GM20000 (cell line): ENCODE measurements around the gene PRTN3.
A peak's percentile ranks its signal among the peaks of the same experiment; 100 is the strongest.

Experiments
- DNase-seq: peaks from one replicate; pipeline ENCODE4 v3.0.0; 2012; ENCODE audit warnings: low spot score
- TF ChIP-seq, protein P1 (sequence below): IDR thresholded peaks from 2 replicates; pipeline ENCODE4 v1.5.1; 2012; ENCODE audit warnings: mild to moderate bottlenecking, control low read depth; ENCODE audit errors: extremely low read depth, missing control alignments

The PRTN3 gene

DNA sequence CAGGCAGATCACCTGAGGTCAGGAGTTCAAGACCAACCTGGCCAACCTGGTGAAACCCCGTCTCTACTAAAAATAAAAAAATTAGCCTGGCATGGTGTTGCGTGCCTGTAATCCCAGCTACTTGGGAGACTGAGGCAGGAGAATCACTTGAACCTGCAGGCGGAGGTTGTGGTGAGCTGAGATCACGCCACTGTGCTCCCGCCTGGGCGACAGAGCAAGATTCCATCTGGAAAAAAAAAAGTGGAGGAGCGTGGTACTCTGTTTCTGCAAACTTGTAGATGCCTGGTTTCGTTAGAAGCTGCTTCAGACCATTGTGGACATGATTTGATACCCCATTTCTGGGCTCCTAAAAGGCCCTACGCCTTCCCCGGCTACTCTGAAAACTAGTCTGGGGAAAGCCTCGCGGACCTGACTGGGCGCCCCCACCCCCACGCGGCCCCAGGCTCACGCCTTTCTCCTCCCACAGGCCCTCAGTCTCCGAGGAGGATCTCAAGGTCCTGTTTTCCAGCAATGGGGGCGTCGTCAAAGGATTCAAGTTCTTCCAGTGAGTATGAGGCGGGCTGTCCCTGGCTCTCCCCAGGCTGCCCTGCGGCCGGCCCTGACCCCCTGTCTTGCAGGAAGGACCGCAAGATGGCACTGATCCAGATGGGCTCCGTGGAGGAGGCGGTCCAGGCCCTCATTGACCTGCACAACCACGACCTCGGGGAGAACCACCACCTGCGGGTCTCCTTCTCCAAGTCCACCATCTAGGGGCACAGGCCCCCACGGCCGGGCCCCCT is 30.5 kb upstream of the PRTN3 start:
- TF ChIP-seq, protein P1, sequence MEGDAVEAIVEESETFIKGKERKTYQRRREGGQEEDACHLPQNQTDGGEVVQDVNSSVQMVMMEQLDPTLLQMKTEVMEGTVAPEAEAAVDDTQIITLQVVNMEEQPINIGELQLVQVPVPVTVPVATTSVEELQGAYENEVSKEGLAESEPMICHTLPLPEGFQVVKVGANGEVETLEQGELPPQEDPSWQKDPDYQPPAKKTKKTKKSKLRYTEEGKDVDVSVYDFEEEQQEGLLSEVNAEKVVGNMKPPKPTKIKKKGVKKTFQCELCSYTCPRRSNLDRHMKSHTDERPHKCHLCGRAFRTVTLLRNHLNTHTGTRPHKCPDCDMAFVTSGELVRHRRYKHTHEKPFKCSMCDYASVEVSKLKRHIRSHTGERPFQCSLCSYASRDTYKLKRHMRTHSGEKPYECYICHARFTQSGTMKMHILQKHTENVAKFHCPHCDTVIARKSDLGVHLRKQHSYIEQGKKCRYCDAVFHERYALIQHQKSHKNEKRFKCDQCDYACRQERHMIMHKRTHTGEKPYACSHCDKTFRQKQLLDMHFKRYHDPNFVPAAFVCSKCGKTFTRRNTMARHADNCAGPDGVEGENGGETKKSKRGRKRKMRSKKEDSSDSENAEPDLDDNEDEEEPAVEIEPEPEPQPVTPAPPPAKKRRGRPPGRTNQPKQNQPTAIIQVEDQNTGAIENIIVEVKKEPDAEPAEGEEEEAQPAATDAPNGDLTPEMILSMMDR: no peak
- DNase-seq: peak; percentile 27

DNA sequence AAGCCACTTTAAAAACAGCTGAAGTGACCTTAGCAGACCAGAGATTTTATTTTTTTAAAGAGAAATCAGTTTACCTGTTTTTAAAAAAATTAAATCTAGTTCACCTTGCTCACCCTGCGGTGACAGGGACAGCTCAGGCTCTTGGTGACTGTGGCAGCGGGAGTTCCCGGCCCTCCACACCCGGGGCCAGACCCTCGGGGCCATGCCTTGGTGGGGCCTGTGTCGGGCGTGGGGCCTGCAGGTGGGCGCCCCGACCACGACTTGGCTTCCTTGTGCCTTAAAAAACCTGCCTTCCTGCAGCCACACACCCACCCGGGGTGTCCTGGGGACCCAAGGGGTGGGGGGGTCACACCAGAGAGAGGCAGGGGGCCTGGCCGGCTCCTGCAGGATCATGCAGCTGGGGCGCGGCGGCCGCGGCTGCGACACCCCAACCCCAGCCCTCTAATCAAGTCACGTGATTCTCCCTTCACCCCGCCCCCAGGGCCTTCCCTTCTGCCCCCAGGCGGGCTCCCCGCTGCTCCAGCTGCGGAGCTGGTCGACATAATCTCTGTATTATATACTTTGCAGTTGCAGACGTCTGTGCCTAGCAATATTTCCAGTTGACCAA is 29.8 kb upstream of the PRTN3 start:
- DNase-seq: peak; percentile 27
- TF ChIP-seq, protein P1: no peak

DNA sequence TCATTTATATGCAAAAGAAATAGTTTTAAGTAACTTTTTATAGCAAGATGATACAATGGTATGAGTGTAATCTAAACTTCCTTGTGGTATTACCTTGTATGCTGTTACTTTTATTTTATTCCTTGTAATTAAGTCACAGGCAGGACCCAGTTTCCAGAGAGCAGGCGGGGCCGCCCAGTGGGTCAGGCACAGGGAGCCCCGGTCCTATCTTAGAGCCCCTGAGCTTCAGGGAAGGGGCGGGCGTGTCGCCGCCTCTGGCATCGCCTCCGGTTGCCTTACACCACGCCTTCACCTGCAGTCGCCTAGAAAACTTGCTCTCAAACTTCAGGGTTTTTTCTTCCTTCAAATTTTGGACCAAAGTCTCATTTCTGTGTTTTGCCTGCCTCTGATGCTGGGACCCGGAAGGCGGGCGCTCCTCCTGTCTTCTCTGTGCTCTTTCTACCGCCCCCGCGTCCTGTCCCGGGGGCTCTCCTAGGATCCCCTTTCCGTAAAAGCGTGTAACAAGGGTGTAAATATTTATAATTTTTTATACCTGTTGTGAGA is 29.2 kb upstream of the PRTN3 start:
- DNase-seq: peak; percentile 34
- TF ChIP-seq, protein P1: no peak

DNA sequence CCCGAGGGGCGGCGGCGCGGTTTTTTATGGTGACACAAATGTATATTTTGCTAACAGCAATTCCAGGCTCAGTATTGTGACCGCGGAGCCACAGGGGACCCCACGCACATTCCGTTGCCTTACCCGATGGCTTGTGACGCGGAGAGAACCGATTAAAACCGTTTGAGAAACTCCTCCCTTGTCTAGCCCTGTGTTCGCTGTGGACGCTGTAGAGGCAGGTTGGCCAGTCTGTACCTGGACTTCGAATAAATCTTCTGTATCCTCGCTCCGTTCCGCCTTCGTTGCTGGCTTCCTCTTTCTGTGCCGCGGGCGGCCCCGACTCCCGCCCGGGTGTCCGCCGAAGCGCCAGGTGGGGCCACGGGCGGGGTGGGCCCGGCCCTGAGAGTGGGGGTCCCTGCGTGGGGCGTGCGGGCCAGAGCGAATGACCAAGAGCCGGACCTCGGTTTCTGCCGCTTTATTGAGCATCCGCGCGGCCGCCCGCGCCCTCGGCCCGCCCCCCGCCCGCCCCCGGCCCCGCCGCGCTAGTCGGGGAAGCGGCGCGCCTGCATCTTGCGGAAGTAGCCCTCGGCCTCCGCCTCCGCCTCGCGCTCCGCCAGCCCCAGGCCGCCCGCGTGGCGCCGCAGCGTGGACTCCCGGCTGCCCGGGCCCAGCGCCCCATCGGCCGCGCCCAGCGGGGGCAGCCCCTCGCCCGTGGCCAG is 28.6 kb upstream of the PRTN3 start:
- peak; percentile 54 for DNase-seq

DNA sequence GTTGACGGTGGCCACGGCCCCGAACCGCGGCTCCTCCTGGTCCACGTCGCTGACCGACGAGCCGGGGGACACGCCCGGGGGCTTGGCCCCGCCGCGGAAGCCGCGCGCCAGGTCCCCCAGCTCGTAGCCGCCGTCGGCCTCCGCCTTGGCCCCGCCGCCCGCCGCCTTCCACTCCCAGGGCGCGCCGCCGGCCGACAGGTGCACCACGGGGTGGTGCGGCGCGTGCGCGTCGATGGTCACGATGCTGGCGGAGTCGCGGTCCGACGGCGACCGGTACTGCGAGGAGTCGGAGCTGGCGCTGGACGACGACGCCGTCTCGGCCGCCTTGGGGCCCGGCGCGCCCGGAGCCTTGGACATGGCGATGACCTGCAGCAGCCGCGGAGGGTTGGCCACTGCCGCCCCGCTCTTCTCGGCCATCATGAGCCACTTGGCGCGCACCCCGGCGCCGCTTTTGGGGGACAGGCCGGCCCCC is 28.0 kb upstream of the PRTN3 start:
- TF ChIP-seq, protein P1: no peak
- DNase-seq: no peak

More for the DNA sequence above, 28.6 kb upstream of the PRTN3 start:
- TF ChIP-seq, protein P1: no peak

DNA sequence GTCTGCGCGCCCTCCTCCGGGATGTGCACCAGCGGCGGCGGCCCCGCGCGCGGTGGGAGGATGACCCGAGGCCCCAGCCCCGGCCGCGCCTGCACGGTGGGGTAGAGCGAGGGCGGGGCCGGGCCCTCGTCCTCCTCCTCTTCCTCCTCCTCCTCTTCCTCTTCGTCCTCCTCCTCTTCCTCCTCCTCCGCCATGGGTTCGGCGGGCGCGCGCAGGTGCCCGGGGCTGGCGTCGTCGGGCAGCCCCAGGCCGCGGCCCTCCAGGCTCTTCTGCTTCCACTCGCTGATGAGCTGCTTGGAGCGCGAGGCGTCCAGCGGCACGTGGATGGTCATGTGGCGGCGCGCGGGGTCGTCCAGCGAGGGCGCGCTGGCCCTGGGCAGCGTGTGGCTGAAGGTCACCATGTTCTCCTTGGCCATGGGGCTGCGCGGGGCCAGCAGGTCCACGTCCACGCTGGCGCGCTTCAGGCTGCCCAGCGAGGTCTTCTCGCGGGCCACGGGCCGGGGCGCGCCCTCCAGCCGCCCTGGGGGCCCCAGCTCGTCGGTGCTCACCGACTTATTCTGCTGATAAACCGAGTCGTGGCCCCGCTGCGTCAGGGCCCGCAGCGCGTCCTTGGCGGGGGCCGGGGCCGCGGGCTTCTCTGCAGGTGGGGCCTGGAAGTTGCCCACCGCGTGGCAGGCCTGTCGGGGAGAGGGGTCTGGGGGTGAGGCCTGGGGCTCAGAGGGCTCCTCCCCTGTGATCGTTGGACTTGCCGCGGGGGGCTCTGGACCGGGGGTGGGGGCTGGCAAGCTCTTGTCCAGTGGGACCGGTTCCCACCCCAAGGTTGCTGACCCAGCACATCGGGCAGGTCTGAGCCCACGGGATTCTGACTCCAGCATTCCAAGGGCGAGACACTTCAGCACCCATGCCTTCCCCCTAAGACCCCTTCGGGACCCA is 27.3 kb upstream of the PRTN3 start:
- TF ChIP-seq, protein P1: no peak

More for the DNA sequence above, 27.3 kb upstream of the PRTN3 start:
- DNase-seq: peak; percentile 46
